Measurements from ENCODE around the gene ALG10.

ALG10 gene

GRCh38 chr12:34051486-34051885 lies 29.2 kb downstream of the ALG10 start:
- no peak for TF ChIP-seq CTCF (IDR thresholded peaks at IDR 0.05; ENCODE audit: low read depth, low read length)
- DNase-seq (ENCODE audit: extremely low read depth, low read depth), result no peak

- no peak for DNase-seq (ENCODE audit: extremely low read depth, low read depth)
- no peak for TF ChIP-seq CTCF (IDR thresholded peaks at IDR 0.05; ENCODE audit: low read depth, low read length)
Observed at GRCh38 chr12:34054938-34055337, 32.6 kb downstream of the ALG10 start.
